22Rv1 (cell line): ENCODE results near the gene PPP2R5E.

Source experiments
- ZFX ChIP-seq: fragments of 450-650 bp; IDR thresholded peaks from 2 replicates; pipeline ENCODE4 v1.6.1; 2017; ENCODE audit warnings: antibody characterized with exemption, borderline replicate concordance
- TF ChIP-seq, protein P1 (sequence below): fragments of 450-650 bp; IDR thresholded peaks from 2 replicates; pipeline ENCODE4 v1.5.1; 2017; ENCODE audit warnings: mild to moderate bottlenecking

GRCh38 chr14:63478437-63478852 is 64.7 kb downstream of the PPP2R5E start:
- TF ChIP-seq, protein P1, sequence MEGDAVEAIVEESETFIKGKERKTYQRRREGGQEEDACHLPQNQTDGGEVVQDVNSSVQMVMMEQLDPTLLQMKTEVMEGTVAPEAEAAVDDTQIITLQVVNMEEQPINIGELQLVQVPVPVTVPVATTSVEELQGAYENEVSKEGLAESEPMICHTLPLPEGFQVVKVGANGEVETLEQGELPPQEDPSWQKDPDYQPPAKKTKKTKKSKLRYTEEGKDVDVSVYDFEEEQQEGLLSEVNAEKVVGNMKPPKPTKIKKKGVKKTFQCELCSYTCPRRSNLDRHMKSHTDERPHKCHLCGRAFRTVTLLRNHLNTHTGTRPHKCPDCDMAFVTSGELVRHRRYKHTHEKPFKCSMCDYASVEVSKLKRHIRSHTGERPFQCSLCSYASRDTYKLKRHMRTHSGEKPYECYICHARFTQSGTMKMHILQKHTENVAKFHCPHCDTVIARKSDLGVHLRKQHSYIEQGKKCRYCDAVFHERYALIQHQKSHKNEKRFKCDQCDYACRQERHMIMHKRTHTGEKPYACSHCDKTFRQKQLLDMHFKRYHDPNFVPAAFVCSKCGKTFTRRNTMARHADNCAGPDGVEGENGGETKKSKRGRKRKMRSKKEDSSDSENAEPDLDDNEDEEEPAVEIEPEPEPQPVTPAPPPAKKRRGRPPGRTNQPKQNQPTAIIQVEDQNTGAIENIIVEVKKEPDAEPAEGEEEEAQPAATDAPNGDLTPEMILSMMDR, result no peak
- TF ChIP-seq ZFX, result no peak
